ENCODE results near the gene CAB39.

Gene CAB39

GRCh38 chr2:230793572-230794359, 81.1 kb downstream of the CAB39 start:
- TF ChIP-seq CTCF (conservative IDR thresholded peaks at IDR 0.05; ENCODE audit: low read length) = no peak
- DNase-seq (ENCODE audit: low read depth) = peak; percentile 98
- no peak overlapping the region for H3K4me3 ChIP-seq (ENCODE audit: low read length)

GRCh38 chr2:230794497-230794896, 81.9 kb downstream of the CAB39 start:
- H3K4me3 ChIP-seq (ENCODE audit: low read length) = no peak overlapping the region
- DNase-seq (ENCODE audit: low read depth) = no peak
- no peak for TF ChIP-seq CTCF (conservative IDR thresholded peaks at IDR 0.05; ENCODE audit: low read length)

GRCh38 chr2:230795856-230796255, 83.2 kb downstream of the CAB39 start:
- TF ChIP-seq CTCF (conservative IDR thresholded peaks at IDR 0.05; ENCODE audit: low read length) = no peak
- peak; percentile 84 for DNase-seq (ENCODE audit: low read depth)

GRCh38 chr2:230796280-230796862, 83.7 kb downstream of the CAB39 start:
- TF ChIP-seq CTCF (conservative IDR thresholded peaks at IDR 0.05; ENCODE audit: low read length) = no peak
- DNase-seq (ENCODE audit: low read depth) = peak; percentile 65

More at GRCh38 chr2:230795856-230796255, 83.2 kb downstream of the CAB39 start:
- H3K4me3 ChIP-seq (ENCODE audit: low read length) = no peak overlapping the region

GRCh38 chr2:230797515-230798495, 85.2 kb downstream of the CAB39 start:
- DNase-seq (ENCODE audit: low read depth) = no peak
- TF ChIP-seq CTCF (conservative IDR thresholded peaks at IDR 0.05; ENCODE audit: low read length) = no peak
- H3K4me3 ChIP-seq (ENCODE audit: low read length) = no peak overlapping the region

More at GRCh38 chr2:230796280-230796862, 83.7 kb downstream of the CAB39 start:
- H3K4me3 ChIP-seq (ENCODE audit: low read length) = no peak overlapping the region

GRCh38 chr2:230798769-230799399, 86.2 kb downstream of the CAB39 start:
- peak; percentile 59 for DNase-seq (ENCODE audit: low read depth)
- peak; percentile 78 for TF ChIP-seq CTCF (conservative IDR thresholded peaks at IDR 0.05; ENCODE audit: low read length)
- no peak overlapping the region for H3K4me3 ChIP-seq (ENCODE audit: low read length)
